Vagina (tissue), 2 donors: ENCODE data around the gene CTBP2. TPM values are rescaled to one million over a fixed set of nuclear protein-coding genes. Genes with fewer than 3 reads are reported as not detected.

Experiments
- DNase-seq, 2 donors: peaks; one replicate each; pipeline ENCODE4 v3.0.0-alpha.2; 2017; ENCODE audit errors: extremely low spot score in 2 of 2
- H3K27ac ChIP-seq: fragments of 200-600 bp; sonication (generic); one replicate; pipeline ENCODE4 v1.5.1; 2019
- H3K27me3 ChIP-seq: fragments of 200-600 bp; sonication (generic); one replicate; pipeline ENCODE4 v1.5.1; 2019
- H3K36me3 ChIP-seq, 2 donors: fragments of 200-600 bp; sonication (generic); one replicate each; pipeline ENCODE4 v1.5.1; 2017 to 2019
- H3K4me1 ChIP-seq: fragments of 200-600 bp; sonication (generic); one replicate; pipeline ENCODE4 v1.5.1; 2019
- H3K4me3 ChIP-seq, 2 donors: fragments of 200-600 bp; sonication (generic); 1 replicate in 1 of 2; 2 replicates in 1 of 2; pipeline ENCODE4 v1.5.1; 2016 to 2019
- H3K9me3 ChIP-seq: fragments of 200-600 bp; sonication (generic); one replicate; pipeline ENCODE4 v1.5.1; 2019
- CTCF ChIP-seq, 3 experiments: fragments of 450-650 bp in 2 of 3; fragments of 200-600 bp in 1 of 3; sonication (generic) in 1 of 3; IDR thresholded peaks; one replicate each; pipeline ENCODE4 v1.5.1; 2017 to 2019; ENCODE audit warnings: antibody characterized with exemption in 3 of 3, mild to moderate bottlenecking in 2 of 3, moderate library complexity in 2 of 3
- POLR2A ChIP-seq, 2 donors: fragments of 450-650 bp; IDR thresholded peaks; one replicate each; pipeline ENCODE4 v1.6.1; 2017; ENCODE audit warnings: antibody characterized with exemption in 2 of 2, mild to moderate bottlenecking in 2 of 2, moderate library complexity in 2 of 2
- POLR2AphosphoS5 ChIP-seq, 2 donors: sonication (generic); formaldehyde crosslinking; IDR thresholded peaks; one replicate each; pipeline ENCODE4 v1.9.0; 2017; ENCODE audit warnings: antibody characterized with exemption in 2 of 2, mild to moderate bottlenecking in 2 of 2, low read depth in 1 of 2; ENCODE audit not compliant: insufficient read depth in 1 of 2
- intact Hi-C: fragments of 100-400 bp; cut with DNase I; formaldehyde crosslinking; loops from one replicate; pipeline ENCODE4 v1.15.1; 2023
- total RNA-seq: library from RNA; depleted of rRNA; stranded (reverse); fragments of >200 nt; gene quantifications from one replicate; pipeline ENCODE4 v1.2.3, GENCODE V29; 2016

Gene CTBP2
- total RNA-seq, 1 donor from 2014 or later = 74.4 TPM

- Histone ChIP-seq H3K27ac (no peak overlapping the region), H3K4me3 (no peak overlapping the region), H3K36me3 (no peaks in the 10 kb centered on the region), H3K27me3 (no peaks in the 10 kb centered on the region), H3K4me1 (no peaks in the 10 kb centered on the region), H3K9me3 (no peaks in the 10 kb centered on the region)
- DNase-seq = no peak
- TF ChIP-seq CTCF (IDR thresholded peaks at IDR 0.05) (no peak), POLR2A (IDR thresholded peaks at IDR 0.05) (no peak)
- intact Hi-C loops = no loop called here
Measured at GRCh38 chr10:125175807-125176206, 15.4 kb upstream of the CTBP2 start.

- Histone ChIP-seq H3K9me3 (no peaks in the 10 kb centered on the region), H3K4me3 (no peak overlapping the region), H3K27ac (no peak overlapping the region), H3K36me3 (no peaks in the 10 kb centered on the region), H3K4me1 (no peaks in the 10 kb centered on the region), H3K27me3 (no peaks in the 10 kb centered on the region)
- intact Hi-C loops = no loop called here
- TF ChIP-seq CTCF (IDR thresholded peaks at IDR 0.05) (no peak), POLR2AphosphoS5 (IDR thresholded peaks at IDR 0.05; ENCODE audit: insufficient read depth in 1 of 2, low read depth in 1 of 2) (no peak), POLR2A (IDR thresholded peaks at IDR 0.05) (no peak)
- DNase-seq = no peak
Measured at GRCh38 chr10:125174360-125174759, 14.0 kb upstream of the CTBP2 start.

- H3K27ac ChIP-seq = no peak overlapping the region
- intact Hi-C loops = no loop called here
- no peaks in the 10 kb centered on the region for H3K27me3 ChIP-seq
- no peak overlapping the region for H3K4me3 ChIP-seq
- TF ChIP-seq CTCF (IDR thresholded peaks at IDR 0.05) = no peak
- no peak for TF ChIP-seq POLR2AphosphoS5 (IDR thresholded peaks at IDR 0.05; ENCODE audit: insufficient read depth in 1 of 2, low read depth in 1 of 2)
- no peak for TF ChIP-seq POLR2A (IDR thresholded peaks at IDR 0.05)
- H3K36me3 ChIP-seq = no peaks in the 10 kb centered on the region
- no peaks in the 10 kb centered on the region for H3K4me1 ChIP-seq
- H3K9me3 ChIP-seq = no peaks in the 10 kb centered on the region
- DNase-seq = no peak
Measured at GRCh38 chr10:125172694-125173093, 12.3 kb upstream of the CTBP2 start.

GRCh38 chr10:125171402-125172306 lies 11.3 kb upstream of the CTBP2 start:
- H3K27ac ChIP-seq = no peak overlapping the region
- H3K9me3 ChIP-seq = no peaks in the 10 kb centered on the region
- no peaks in the 10 kb centered on the region for H3K4me1 ChIP-seq
- H3K27me3 ChIP-seq = no peaks in the 10 kb centered on the region
- no peaks in the 10 kb centered on the region for H3K36me3 ChIP-seq
- TF ChIP-seq POLR2A (IDR thresholded peaks at IDR 0.05) (no peak), CTCF (IDR thresholded peaks at IDR 0.05) (no peak), POLR2AphosphoS5 (IDR thresholded peaks at IDR 0.05; ENCODE audit: insufficient read depth in 1 of 2, low read depth in 1 of 2) (no peak)
- H3K4me3 ChIP-seq = no peak overlapping the region
- intact Hi-C loops = no loop called here
- DNase-seq = no peak

- H3K4me3 ChIP-seq = no peak overlapping the region
- H3K4me1 ChIP-seq = no peaks in the 10 kb centered on the region
- H3K36me3 ChIP-seq = no peaks in the 10 kb centered on the region
- TF ChIP-seq POLR2A (IDR thresholded peaks at IDR 0.05) = no peak
- no peak for TF ChIP-seq CTCF (IDR thresholded peaks at IDR 0.05)
- TF ChIP-seq POLR2AphosphoS5 (IDR thresholded peaks at IDR 0.05; ENCODE audit: insufficient read depth in 1 of 2, low read depth in 1 of 2) = no peak
- no peak for DNase-seq
- no peak overlapping the region for H3K27ac ChIP-seq
- intact Hi-C loops = no loop called here
- no peaks in the 10 kb centered on the region for H3K9me3 ChIP-seq
- H3K27me3 ChIP-seq = no peaks in the 10 kb centered on the region
Measured at GRCh38 chr10:125169915-125170314, 9.6 kb upstream of the CTBP2 start.
